ENCODE data around the gene CTDSPL.

GRCh38 chr3:38008191-38008701, 146.6 kb downstream of the CTDSPL start:
- TF ChIP-seq ZNF274 (IDR thresholded peaks at IDR 0.05; ENCODE audit: low read depth, low read length) (no peak), POLR2A (IDR thresholded peaks at IDR 0.05; ENCODE audit: borderline replicate concordance, extremely low read depth, insufficient read depth, insufficient read length) (no peak), CTCF (IDR thresholded peaks at IDR 0.05 in 2 of 3, conservative IDR thresholded peaks at IDR 0.05 in 1 of 3; ENCODE audit: borderline replicate concordance in 1 of 3, insufficient read depth in 1 of 3, low read depth in 2 of 3, low read length in 2 of 3) (no peak), EZH2phosphoT487 (IDR thresholded peaks at IDR 0.05; ENCODE audit: borderline replicate concordance) (no peak), SP1 (IDR thresholded peaks at IDR 0.05; ENCODE audit: low read depth) (no peak)

All from HCT116 (cell line).